ENCODE data around the gene PPP2R2D. TPM values are rescaled to one million over a fixed set of nuclear protein-coding genes. Genes with fewer than 3 reads are reported as not detected.

PPP2R2D gene
- total and polyA plus RNA-seq, 4 donors: 41.4 to 55.9 (median 53.1) TPM

DNA sequence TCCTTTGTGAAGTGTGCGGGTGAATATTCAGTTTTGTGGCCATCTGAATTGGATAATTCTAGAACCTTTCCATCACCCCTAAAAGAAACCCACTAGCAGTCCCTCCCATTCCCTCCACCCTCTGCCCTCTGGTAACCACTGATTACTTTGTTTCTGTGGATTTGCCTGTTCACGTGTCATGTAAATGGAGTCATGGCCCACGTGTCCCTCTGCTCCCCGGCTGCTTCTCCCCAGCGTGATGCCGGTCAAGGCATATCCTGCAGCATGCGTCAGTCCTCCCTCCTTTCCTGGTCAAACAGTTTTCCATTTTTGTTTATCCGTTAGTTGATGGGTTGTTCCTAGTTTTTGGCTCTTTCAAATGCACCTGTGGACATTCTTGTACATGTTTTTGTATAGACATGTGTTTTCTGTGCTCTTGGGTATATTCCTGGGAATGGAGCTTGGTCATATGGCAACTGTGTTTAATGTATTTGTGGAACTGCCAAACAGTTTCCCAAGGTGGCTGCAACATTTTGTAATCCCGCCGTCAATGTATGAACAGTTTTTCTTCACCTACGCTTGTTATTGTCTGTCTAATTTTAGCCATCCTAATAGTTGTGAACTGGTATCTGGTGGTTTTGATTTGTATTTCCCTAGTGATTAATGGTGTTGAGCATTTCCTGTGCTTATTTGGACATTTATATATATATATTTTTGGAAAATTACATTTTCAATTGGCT, 22.4 kb downstream of the PPP2R2D start:
- 41% methylated on average over 6 of the region's 11 CpGs for WGBS (ENCODE audit: insufficient coverage)
- H3K36me3 ChIP-seq (ENCODE audit: control insufficient read depth, insufficient read depth, low read length): peaks cover 6% of the 10 kb centered on the region
- H3K9me3 ChIP-seq (ENCODE audit: control insufficient read depth, insufficient read depth, low read length): peaks cover 7% of the 10 kb centered on the region
- H3K4me3 ChIP-seq (ENCODE audit: low read depth, low read length): no peak overlapping the region
- no peak for DNase-seq (ENCODE audit: low read depth in 4 of 6, low spot score in 6 of 6)
- H3K27me3 ChIP-seq (ENCODE audit: control insufficient read depth, insufficient read depth, low read length): no peaks in the 10 kb centered on the region
- peaks cover 17% of the 10 kb centered on the region for H3K4me1 ChIP-seq (ENCODE audit: control insufficient read depth, insufficient read depth, low read length)
- H3K27ac ChIP-seq (ENCODE audit: low read depth, low read length): no peak overlapping the region

GRCh38 chr10:131925011-131925649, 24.3 kb downstream of the PPP2R2D start:
- no peaks in the 10 kb centered on the region for H3K27me3 ChIP-seq (ENCODE audit: control insufficient read depth, insufficient read depth, low read length)
- H3K4me3 ChIP-seq (ENCODE audit: low read depth, low read length): no peak overlapping the region
- H3K4me1 ChIP-seq (ENCODE audit: control insufficient read depth, insufficient read depth, low read length): peaks cover 31% of the 10 kb centered on the region
- peaks cover 7% of the 10 kb centered on the region for H3K9me3 ChIP-seq (ENCODE audit: control insufficient read depth, insufficient read depth, low read length)
- peaks cover 12% of the 10 kb centered on the region for H3K36me3 ChIP-seq (ENCODE audit: control insufficient read depth, insufficient read depth, low read length)
- no peak overlapping the region for H3K27ac ChIP-seq (ENCODE audit: low read depth, low read length)
- no peak for DNase-seq (ENCODE audit: low read depth in 4 of 6, low spot score in 6 of 6)

DNA sequence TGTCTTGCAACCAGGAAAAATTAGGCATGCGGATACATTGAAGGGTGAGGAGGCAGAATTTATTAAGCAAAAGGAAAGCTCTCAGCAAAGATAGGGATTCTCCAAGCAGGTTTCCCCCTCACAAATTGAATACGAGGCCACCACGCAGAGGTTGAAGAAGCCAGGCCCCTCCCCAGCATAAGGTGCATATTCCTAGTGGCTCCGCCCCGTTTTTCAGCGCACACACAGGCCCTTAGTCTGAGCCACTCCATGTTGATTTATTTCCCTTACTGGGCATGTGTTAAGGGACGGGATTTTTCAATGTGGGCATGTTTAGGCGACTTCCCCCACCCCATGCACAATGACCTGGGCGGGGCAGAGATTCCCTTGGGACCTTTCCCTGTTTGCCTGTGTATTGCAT, 24.9 kb downstream of the PPP2R2D start:
- Histone ChIP-seq H3K9me3 (ENCODE audit: control insufficient read depth, insufficient read depth, low read length) (peaks cover 7% of the 10 kb centered on the region), H3K36me3 (ENCODE audit: control insufficient read depth, insufficient read depth, low read length) (peaks cover 12% of the 10 kb centered on the region), H3K4me1 (ENCODE audit: control insufficient read depth, insufficient read depth, low read length) (peaks cover 30% of the 10 kb centered on the region), H3K27me3 (ENCODE audit: control insufficient read depth, insufficient read depth, low read length) (no peaks in the 10 kb centered on the region), H3K4me3 (ENCODE audit: low read depth, low read length) (no peak overlapping the region), H3K27ac (ENCODE audit: low read depth, low read length) (no peak overlapping the region)
- no CpG with 5 or more reads among the region's 9 CpGs for WGBS (ENCODE audit: insufficient coverage)
- no peak for DNase-seq (ENCODE audit: low read depth in 4 of 6, low spot score in 6 of 6)

- peaks cover 24% of the 10 kb centered on the region for H3K4me1 ChIP-seq (ENCODE audit: control insufficient read depth, insufficient read depth, low read length)
- DNase-seq (ENCODE audit: low read depth in 4 of 6, low spot score in 6 of 6): no peak
- H3K9me3 ChIP-seq (ENCODE audit: control insufficient read depth, insufficient read depth, low read length): peaks cover 7% of the 10 kb centered on the region
- H3K36me3 ChIP-seq (ENCODE audit: control insufficient read depth, insufficient read depth, low read length): peaks cover 15% of the 10 kb centered on the region
- H3K27me3 ChIP-seq (ENCODE audit: control insufficient read depth, insufficient read depth, low read length): no peaks in the 10 kb centered on the region
- no peak overlapping the region for H3K27ac ChIP-seq (ENCODE audit: low read depth, low read length)
- no peak overlapping the region for H3K4me3 ChIP-seq (ENCODE audit: low read depth, low read length)
- 100% methylated on average over 5 of the region's 10 CpGs for WGBS (ENCODE audit: insufficient coverage)
Measured at GRCh38 chr10:131926253-131926652, 25.4 kb downstream of the PPP2R2D start.

GRCh38 chr10:131926743-131927595, 26.2 kb downstream of the PPP2R2D start:
- DNase-seq (ENCODE audit: low read depth in 4 of 6, low spot score in 6 of 6): no peak
- no peak overlapping the region for H3K4me3 ChIP-seq (ENCODE audit: low read depth, low read length)
- peaks cover 22% of the 10 kb centered on the region for H3K4me1 ChIP-seq (ENCODE audit: control insufficient read depth, insufficient read depth, low read length)
- 93% methylated on average over 28 of the region's 28 CpGs for WGBS (ENCODE audit: insufficient coverage)
- H3K36me3 ChIP-seq (ENCODE audit: control insufficient read depth, insufficient read depth, low read length): peaks cover 18% of the 10 kb centered on the region
- H3K27ac ChIP-seq (ENCODE audit: low read depth, low read length): no peak overlapping the region
- H3K27me3 ChIP-seq (ENCODE audit: control insufficient read depth, insufficient read depth, low read length): no peaks in the 10 kb centered on the region
- peaks cover 7% of the 10 kb centered on the region for H3K9me3 ChIP-seq (ENCODE audit: control insufficient read depth, insufficient read depth, low read length)

- DNase-seq (ENCODE audit: low read depth in 4 of 6, low spot score in 6 of 6): no peak
- Histone ChIP-seq H3K4me3 (ENCODE audit: low read depth, low read length) (no peak overlapping the region), H3K4me1 (ENCODE audit: control insufficient read depth, insufficient read depth, low read length) (peaks cover 21% of the 10 kb centered on the region), H3K9me3 (ENCODE audit: control insufficient read depth, insufficient read depth, low read length) (peaks cover 7% of the 10 kb centered on the region), H3K36me3 (ENCODE audit: control insufficient read depth, insufficient read depth, low read length) (peaks cover 23% of the 10 kb centered on the region), H3K27ac (ENCODE audit: low read depth, low read length) (no peak overlapping the region), H3K27me3 (ENCODE audit: control insufficient read depth, insufficient read depth, low read length) (no peaks in the 10 kb centered on the region)
- WGBS (ENCODE audit: insufficient coverage): 78% methylated on average over 11 of the region's 18 CpGs
Measured at GRCh38 chr10:131928248-131929095, 27.7 kb downstream of the PPP2R2D start.

DNA sequence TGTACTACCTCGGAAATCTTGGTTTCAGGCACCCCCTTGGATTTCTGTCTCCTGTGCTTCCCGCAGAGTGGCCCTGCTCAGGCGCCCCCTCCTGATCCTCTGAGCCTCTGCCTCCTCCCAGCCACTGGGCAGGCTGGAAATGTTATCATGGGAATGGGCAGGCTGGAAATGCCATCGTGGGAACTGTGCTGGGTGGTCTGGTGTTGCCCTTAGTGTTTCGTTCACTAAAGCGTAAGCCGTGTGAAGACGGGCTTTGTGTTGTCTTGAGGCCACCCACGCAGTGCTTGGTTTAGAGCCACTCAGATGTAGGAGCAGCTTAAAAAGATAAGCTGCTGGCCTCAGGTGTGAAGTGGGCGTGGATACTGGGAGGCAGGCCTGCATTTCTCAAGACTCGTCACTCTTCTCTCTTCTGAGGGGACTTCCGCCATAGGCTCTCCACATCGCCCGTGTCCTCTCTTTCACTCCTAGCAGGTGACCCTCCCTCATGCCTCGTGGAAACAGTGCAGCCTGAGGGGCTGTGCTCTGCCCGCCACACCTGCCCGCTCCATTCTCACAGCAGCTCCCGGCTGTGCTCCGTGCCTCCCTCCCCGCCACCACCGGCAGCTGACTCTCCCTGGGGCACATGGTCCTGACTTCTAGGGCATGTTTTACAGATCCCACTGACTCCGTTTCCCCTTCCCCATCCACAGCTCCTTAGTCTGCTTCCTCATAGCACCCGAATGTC, 28.5 kb downstream of the PPP2R2D start:
- no peak for DNase-seq (ENCODE audit: low read depth in 4 of 6, low spot score in 6 of 6)
- Histone ChIP-seq H3K9me3 (ENCODE audit: control insufficient read depth, insufficient read depth, low read length) (peaks cover 7% of the 10 kb centered on the region), H3K4me1 (ENCODE audit: control insufficient read depth, insufficient read depth, low read length) (peaks cover 24% of the 10 kb centered on the region), H3K27ac (ENCODE audit: low read depth, low read length) (no peak overlapping the region), H3K27me3 (ENCODE audit: control insufficient read depth, insufficient read depth, low read length) (no peaks in the 10 kb centered on the region), H3K36me3 (ENCODE audit: control insufficient read depth, insufficient read depth, low read length) (peaks cover 25% of the 10 kb centered on the region), H3K4me3 (ENCODE audit: low read depth, low read length) (no peak overlapping the region)
- 79% methylated on average over 23 of the region's 23 CpGs for WGBS (ENCODE audit: insufficient coverage)

DNA sequence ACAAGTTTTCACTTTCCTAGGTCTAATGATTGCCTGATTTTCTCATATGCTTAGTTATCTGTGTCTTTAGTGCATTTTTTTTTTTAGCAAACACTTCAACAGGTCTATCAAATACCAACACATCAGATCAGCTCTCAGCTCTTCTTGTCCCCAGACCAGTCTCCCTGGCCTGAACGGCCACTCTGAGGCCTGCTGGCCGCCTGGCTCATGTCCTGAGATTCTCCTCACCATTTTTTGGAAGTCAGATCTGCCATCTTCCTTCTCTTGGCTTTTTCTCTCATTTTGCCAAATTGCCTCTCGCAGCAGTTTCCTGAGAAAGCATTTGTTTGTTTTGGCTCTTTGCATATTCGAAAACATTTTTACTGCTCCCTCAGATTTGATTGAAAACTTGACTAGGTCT, 29.3 kb downstream of the PPP2R2D start:
- 94% methylated on average over 2 of the region's 4 CpGs for WGBS (ENCODE audit: insufficient coverage)

More for the DNA sequence above, 29.3 kb downstream of the PPP2R2D start:
- Histone ChIP-seq H3K27me3 (ENCODE audit: control insufficient read depth, insufficient read depth, low read length) (no peaks in the 10 kb centered on the region), H3K4me3 (ENCODE audit: low read depth, low read length) (no peak overlapping the region), H3K9me3 (ENCODE audit: control insufficient read depth, insufficient read depth, low read length) (peaks cover 5% of the 10 kb centered on the region), H3K36me3 (ENCODE audit: control insufficient read depth, insufficient read depth, low read length) (peaks cover 31% of the 10 kb centered on the region), H3K4me1 (ENCODE audit: control insufficient read depth, insufficient read depth, low read length) (peaks cover 29% of the 10 kb centered on the region), H3K27ac (ENCODE audit: low read depth, low read length) (no peak overlapping the region)
- DNase-seq (ENCODE audit: low read depth in 4 of 6, low spot score in 6 of 6): no peak
